GM12878 (cell line): Measurements from ENCODE around the gene GIGYF1.

Experiments used
- CBFB ChIP-seq: IDR thresholded peaks from 2 replicates; pipeline ENCODE4 v1.6.1; 2016; ENCODE audit warnings: antibody characterized with exemption, low read depth
- CHD4 ChIP-seq: fragments of 200-600 bp; sonication (generic); IDR thresholded peaks from 2 replicates; pipeline ENCODE4 v1.6.1; 2016; ENCODE audit warnings: mild to moderate bottlenecking
- EZH2 ChIP-seq: IDR thresholded peaks from 2 replicates; pipeline ENCODE4 v1.6.1; 2012; ENCODE audit warnings: low read depth, mild to moderate bottlenecking, control low read depth, inconsistent platforms, low read length, borderline replicate concordance; ENCODE audit not compliant: control insufficient read depth
- GABPA ChIP-seq: IDR thresholded peaks from 2 replicates; pipeline ENCODE4 v1.6.1; 2014; ENCODE audit warnings: antibody characterized with exemption, low read depth, mild to moderate bottlenecking, inconsistent platforms
- KDM1A ChIP-seq: fragments of 200-600 bp; sonication (generic); IDR thresholded peaks from 2 replicates; pipeline ENCODE4 v1.6.1; 2016; ENCODE audit warnings: borderline replicate concordance
- POLR2A ChIP-seq: IDR thresholded peaks from 2 replicates; pipeline ENCODE4 v1.6.1; 2011; ENCODE audit warnings: low read depth, mild to moderate bottlenecking, low read length
- POLR2AphosphoS5 ChIP-seq: IDR thresholded peaks from 2 replicates; pipeline ENCODE4 v1.6.1; 2011; ENCODE audit warnings: mild to moderate bottlenecking, low read length, inconsistent platforms
- SP1 ChIP-seq: IDR thresholded peaks from one replicate; pipeline ENCODE4 v1.6.1; 2011; ENCODE audit warnings: low read depth, low read length
- STAT1 ChIP-seq: fragments of 450-650 bp; conservative IDR thresholded peaks from 2 replicates; pipeline ENCODE4 v1.6.1; 2014; ENCODE audit warnings: antibody characterized with exemption, mild to moderate bottlenecking
- SUZ12 ChIP-seq: fragments of 200-600 bp; sonication (generic); IDR thresholded peaks from one replicate; pipeline ENCODE4 v1.6.1; 2018; ENCODE audit warnings: antibody characterized with exemption, mild to moderate bottlenecking; ENCODE audit not compliant: unreplicated experiment
- TF ChIP-seq, protein P1 (sequence below), 3 experiments: IDR thresholded peaks in 2 of 3; conservative IDR thresholded peaks in 1 of 3; 2 replicates each; pipeline ENCODE4 v1.5.1; 2011; ENCODE audit warnings: low read depth in 3 of 3, low read length in 3 of 3, mild to moderate bottlenecking in 3 of 3, control low read depth in 2 of 3, moderate library complexity in 2 of 3, inconsistent platforms in 1 of 3, mixed read lengths in 1 of 3; ENCODE audit not compliant: control insufficient read depth in 2 of 3, insufficient read depth in 1 of 3; ENCODE audit errors: extremely low read depth in 1 of 3
- TF ChIP-seq, protein P2 (sequence below): IDR thresholded peaks from 2 replicates; pipeline ENCODE4 v1.6.1; 2011; ENCODE audit warnings: low read depth, mild to moderate bottlenecking, low read length, moderate library complexity, borderline replicate concordance; ENCODE audit errors: extremely low read depth
- TF ChIP-seq, protein P3 (sequence below): fragments of 450-650 bp; IDR thresholded peaks from 2 replicates; pipeline ENCODE4 v1.6.1; 2018; ENCODE audit warnings: mild to moderate bottlenecking, low read depth, moderate library complexity; ENCODE audit not compliant: partially characterized antibody
- TF ChIP-seq, protein P4 (sequence below): IDR thresholded peaks from 2 replicates; pipeline ENCODE4 v1.6.1; 2011; ENCODE audit warnings: borderline replicate concordance, low read depth, mild to moderate bottlenecking, moderate library complexity, mixed read lengths, low read length; ENCODE audit not compliant: insufficient read depth; ENCODE audit errors: extremely low read length

DNA sequence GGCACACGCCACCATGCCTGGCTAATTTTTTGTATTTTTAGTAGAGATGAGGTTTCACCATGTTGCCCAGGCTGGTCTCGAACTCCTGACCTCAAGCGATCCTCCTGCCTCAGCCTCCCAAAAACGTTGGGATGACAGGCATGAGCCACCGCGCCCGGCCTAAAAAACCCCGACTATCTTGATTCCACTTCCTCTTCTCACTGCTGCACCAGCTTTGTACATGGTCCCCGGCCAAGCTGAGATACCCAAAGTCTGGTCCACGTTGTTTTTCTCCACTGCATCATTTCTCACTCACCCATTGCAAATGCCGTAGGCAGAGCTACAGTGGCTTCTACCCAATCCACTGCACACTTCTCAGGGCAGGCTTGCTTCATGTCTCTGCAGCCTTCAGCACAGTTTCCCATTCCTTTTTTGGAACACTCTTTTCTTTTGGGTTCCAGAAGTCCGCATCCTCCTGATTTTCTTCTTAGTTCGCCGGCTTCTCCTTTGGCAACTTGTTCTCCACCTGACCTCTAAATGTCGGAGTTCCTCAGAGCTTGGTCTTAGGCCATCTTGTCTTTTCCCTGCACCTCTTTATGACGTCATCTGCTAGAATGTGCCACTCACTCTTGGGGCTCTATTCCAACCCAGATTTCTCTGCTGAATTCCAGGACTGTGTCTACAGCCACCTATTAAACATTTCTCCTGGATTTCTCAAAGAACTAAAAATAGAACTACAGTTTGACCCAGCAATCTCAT, 26.6 kb downstream of the GIGYF1 start:
- TF ChIP-seq, protein P1, sequence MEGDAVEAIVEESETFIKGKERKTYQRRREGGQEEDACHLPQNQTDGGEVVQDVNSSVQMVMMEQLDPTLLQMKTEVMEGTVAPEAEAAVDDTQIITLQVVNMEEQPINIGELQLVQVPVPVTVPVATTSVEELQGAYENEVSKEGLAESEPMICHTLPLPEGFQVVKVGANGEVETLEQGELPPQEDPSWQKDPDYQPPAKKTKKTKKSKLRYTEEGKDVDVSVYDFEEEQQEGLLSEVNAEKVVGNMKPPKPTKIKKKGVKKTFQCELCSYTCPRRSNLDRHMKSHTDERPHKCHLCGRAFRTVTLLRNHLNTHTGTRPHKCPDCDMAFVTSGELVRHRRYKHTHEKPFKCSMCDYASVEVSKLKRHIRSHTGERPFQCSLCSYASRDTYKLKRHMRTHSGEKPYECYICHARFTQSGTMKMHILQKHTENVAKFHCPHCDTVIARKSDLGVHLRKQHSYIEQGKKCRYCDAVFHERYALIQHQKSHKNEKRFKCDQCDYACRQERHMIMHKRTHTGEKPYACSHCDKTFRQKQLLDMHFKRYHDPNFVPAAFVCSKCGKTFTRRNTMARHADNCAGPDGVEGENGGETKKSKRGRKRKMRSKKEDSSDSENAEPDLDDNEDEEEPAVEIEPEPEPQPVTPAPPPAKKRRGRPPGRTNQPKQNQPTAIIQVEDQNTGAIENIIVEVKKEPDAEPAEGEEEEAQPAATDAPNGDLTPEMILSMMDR (IDR thresholded peaks at IDR 0.05 in 2 of 3, conservative IDR thresholded peaks at IDR 0.05 in 1 of 3; ENCODE audit: control insufficient read depth in 2 of 3, extremely low read depth in 1 of 3, insufficient read depth in 1 of 3, low read depth in 3 of 3, low read length in 3 of 3), result no peak
- TF ChIP-seq POLR2AphosphoS5 (no peak), POLR2A (no peak), SUZ12 (no peak), KDM1A (no peak), CBFB (no peak), EZH2 (no peak), CHD4 (no peak), STAT1 (no peak), SP1 (no peak), GABPA (no peak)
- TF ChIP-seq, protein P2, sequence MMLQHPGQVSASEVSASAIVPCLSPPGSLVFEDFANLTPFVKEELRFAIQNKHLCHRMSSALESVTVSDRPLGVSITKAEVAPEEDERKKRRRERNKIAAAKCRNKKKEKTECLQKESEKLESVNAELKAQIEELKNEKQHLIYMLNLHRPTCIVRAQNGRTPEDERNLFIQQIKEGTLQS, result no peak
- TF ChIP-seq, protein P3, sequence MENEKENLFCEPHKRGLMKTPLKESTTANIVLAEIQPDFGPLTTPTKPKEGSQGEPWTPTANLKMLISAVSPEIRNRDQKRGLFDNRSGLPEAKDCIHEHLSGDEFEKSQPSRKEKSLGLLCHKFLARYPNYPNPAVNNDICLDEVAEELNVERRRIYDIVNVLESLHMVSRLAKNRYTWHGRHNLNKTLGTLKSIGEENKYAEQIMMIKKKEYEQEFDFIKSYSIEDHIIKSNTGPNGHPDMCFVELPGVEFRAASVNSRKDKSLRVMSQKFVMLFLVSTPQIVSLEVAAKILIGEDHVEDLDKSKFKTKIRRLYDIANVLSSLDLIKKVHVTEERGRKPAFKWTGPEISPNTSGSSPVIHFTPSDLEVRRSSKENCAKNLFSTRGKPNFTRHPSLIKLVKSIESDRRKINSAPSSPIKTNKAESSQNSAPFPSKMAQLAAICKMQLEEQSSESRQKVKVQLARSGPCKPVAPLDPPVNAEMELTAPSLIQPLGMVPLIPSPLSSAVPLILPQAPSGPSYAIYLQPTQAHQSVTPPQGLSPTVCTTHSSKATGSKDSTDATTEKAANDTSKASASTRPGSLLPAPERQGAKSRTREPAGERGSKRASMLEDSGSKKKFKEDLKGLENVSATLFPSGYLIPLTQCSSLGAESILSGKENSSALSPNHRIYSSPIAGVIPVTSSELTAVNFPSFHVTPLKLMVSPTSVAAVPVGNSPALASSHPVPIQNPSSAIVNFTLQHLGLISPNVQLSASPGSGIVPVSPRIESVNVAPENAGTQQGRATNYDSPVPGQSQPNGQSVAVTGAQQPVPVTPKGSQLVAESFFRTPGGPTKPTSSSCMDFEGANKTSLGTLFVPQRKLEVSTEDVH, result no peak
- TF ChIP-seq, protein P4, sequence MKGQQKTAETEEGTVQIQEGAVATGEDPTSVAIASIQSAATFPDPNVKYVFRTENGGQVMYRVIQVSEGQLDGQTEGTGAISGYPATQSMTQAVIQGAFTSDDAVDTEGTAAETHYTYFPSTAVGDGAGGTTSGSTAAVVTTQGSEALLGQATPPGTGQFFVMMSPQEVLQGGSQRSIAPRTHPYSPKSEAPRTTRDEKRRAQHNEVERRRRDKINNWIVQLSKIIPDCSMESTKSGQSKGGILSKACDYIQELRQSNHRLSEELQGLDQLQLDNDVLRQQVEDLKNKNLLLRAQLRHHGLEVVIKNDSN, result no peak
